Measurements from ENCODE around the gene SETX. TPM values are rescaled to one million over a fixed set of nuclear protein-coding genes. Genes with fewer than 3 reads are reported as not detected.

SETX gene
- total and polyA plus RNA-seq, 7 donors = 8.8 to 58.2 (median 45.5) TPM

DNA sequence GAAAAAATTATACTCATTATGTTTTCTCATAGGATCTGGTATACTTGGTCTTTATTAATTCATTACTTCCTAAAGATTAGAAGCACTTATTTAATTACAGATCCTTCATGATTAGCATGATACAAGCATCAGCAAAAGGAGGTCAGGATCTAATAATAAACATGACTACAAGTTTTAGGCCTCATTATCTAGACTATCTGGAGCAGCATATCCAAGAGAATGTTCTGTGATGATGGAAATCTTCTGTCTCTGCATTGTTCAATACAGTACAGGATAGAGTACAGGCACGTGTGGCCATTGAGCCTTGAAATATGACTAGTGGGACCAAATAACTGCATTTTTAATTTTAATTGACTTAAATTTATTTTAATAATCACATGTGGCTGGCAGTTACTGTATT is 21.2 kb downstream of the SETX start:
- TF ChIP-seq EP300 (IDR thresholded peaks at IDR 0.05) = no peak
- no peak for TF ChIP-seq POLR2A (IDR thresholded peaks at IDR 0.05)
- TF ChIP-seq CTCF (IDR thresholded peaks at IDR 0.05) = no peak
- TF ChIP-seq POLR2AphosphoS5 (IDR thresholded peaks at IDR 0.05) = no peak

DNA sequence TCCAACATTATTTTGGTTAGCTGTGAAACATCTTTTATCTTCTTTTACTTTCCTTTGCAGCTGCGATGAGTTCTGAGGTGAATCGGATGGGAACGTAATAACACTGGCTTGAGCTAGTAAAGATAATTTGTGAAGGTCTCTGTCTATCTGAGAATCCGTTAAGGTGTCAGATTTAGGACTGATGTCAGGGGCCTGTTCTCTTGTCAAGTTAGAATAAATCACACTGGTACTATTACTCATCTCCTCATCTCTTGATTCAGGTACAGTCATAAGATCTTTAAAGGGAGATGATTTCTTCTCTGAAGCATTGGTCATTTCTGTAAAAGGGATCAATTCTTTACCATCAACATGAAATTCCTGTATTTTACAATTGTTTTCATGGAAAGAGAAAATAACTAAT is 26.2 kb downstream of the SETX start:
- Histone ChIP-seq H3K27ac (no peak overlapping the region), H3K4me3 (no peak overlapping the region), H3K27me3 (no peaks in the 10 kb centered on the region), H3K9me3 (no peaks in the 10 kb centered on the region), H3K36me3 (peaks cover 26 to 78% (median 40%) of the 10 kb centered on the region in 4 donors), H3K4me1 (no peaks in the 10 kb centered on the region)
- WGBS, 2 donors = 97 to 98% methylated on average over 4 of the region's 4 CpGs
- intact Hi-C loops (cut with DNase I) = no loop called here
- DNase-seq = no peak
- TF ChIP-seq EP300 (IDR thresholded peaks at IDR 0.05) = no peak

More for the DNA sequence above, 21.2 kb downstream of the SETX start:
- Histone ChIP-seq H3K27ac (no peak overlapping the region), H3K4me3 (no peak overlapping the region), H3K9me3 (no peaks in the 10 kb centered on the region), H3K36me3 (peaks cover 33 to 98% (median 63%) of the 10 kb centered on the region in 4 donors), H3K27me3 (no peaks in the 10 kb centered on the region), H3K4me1 (no peaks in the 10 kb centered on the region)
- intact Hi-C loops (cut with DNase I) = no loop called here
- WGBS, 2 donors = 93 to 96% methylated on average over 1 of the region's 1 CpG
- no peak for DNase-seq

GRCh38 chr9:132327537-132327936 is 27.2 kb downstream of the SETX start:
- H3K27ac ChIP-seq = no peak overlapping the region
- intact Hi-C loops (cut with DNase I) = no loop called here
- no peaks in the 10 kb centered on the region for H3K27me3 ChIP-seq
- TF ChIP-seq EP300 (IDR thresholded peaks at IDR 0.05) (no peak), POLR2A (IDR thresholded peaks at IDR 0.05) (no peak), CTCF (IDR thresholded peaks at IDR 0.05) (no peak), POLR2AphosphoS5 (IDR thresholded peaks at IDR 0.05) (no peak)
- H3K4me3 ChIP-seq = no peak overlapping the region
- H3K4me1 ChIP-seq = no peaks in the 10 kb centered on the region
- DNase-seq = no peak
- 97 to 98% methylated on average over 6 of the region's 6 CpGs for WGBS, 2 donors
- peaks cover 25 to 80% (median 34%) of the 10 kb centered on the region in 4 donors for H3K36me3 ChIP-seq
- H3K9me3 ChIP-seq = no peaks in the 10 kb centered on the region

- no peak for TF ChIP-seq POLR2A (IDR thresholded peaks at IDR 0.05)
- TF ChIP-seq EP300 (IDR thresholded peaks at IDR 0.05) = no peak
- TF ChIP-seq CTCF (IDR thresholded peaks at IDR 0.05) = no peak
- no peak for TF ChIP-seq POLR2AphosphoS5 (IDR thresholded peaks at IDR 0.05)
- Histone ChIP-seq H3K4me1 (peaks cover 0 to 9% (median 7%) of the 10 kb centered on the region in 4 donors), H3K27ac (no peak overlapping the region), H3K9me3 (no peaks in the 10 kb centered on the region), H3K4me3 (no peak overlapping the region), H3K27me3 (no peaks in the 10 kb centered on the region), H3K36me3 (peaks cover 3 to 68% (median 13%) of the 10 kb centered on the region in 4 donors)
- intact Hi-C loops (cut with DNase I) = no loop called here
- WGBS, 2 donors = 86 to 91% methylated on average over 1 of the region's 1 CpG
- DNase-seq = no peak
These were observed 30.4 kb downstream of the SETX start for GRCh38 chr9:132324425-132324824.

DNA sequence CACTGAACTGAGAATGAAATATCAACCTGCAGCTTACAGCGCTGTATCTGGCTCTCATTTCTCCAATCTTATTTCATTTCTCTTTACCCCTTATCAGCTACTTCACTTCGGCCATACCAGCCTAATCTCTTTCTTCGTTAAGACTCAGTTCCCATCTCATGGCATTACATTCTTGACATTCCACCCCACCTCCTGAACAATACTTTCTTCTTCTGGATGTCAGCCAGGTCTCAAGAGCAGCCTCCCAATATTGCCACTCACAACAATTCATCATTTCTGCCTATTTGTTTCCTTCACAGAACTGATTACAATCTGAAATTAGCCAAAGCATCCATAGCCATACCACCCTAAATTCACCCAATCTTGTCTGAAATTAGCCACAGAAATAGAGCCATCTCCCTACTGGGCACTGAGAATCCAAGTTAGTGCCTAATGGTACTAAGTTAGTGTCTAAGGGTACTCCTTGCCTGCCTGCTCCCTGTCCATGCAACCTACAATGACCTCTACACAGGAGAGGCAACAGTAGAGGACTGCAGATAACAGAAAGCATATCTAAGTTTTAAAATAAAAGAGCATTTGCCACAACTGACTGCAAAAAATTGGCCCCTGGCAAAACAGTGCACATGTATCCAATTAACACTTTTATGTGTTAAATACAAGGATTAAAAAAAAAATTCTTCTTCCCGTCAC is 35.2 kb downstream of the SETX start:
- Histone ChIP-seq H3K36me3 (peaks cover 0 to 39% (median 6%) of the 10 kb centered on the region in 4 donors), H3K9me3 (no peaks in the 10 kb centered on the region), H3K4me1 (peaks cover 0 to 12% (median 8%) of the 10 kb centered on the region in 4 donors), H3K27ac (no peak overlapping the region), H3K27me3 (no peaks in the 10 kb centered on the region), H3K4me3 (no peak overlapping the region)
- WGBS, 2 donors = 87 to 92% methylated on average over 4 of the region's 4 CpGs
- intact Hi-C loops (cut with DNase I) = no loop called here
- no peak for DNase-seq
- TF ChIP-seq POLR2AphosphoS5 (IDR thresholded peaks at IDR 0.05) (no peak), CTCF (IDR thresholded peaks at IDR 0.05) (no peak), POLR2A (IDR thresholded peaks at IDR 0.05) (no peak), EP300 (IDR thresholded peaks at IDR 0.05) (no peak)

Measured in sigmoid colon (tissue), 7 donors.